HEK293 (cell line): Measurements from ENCODE around the gene UNC5B.

Experiments used
- CTCF ChIA-PET: fragments of 350-600 bp; formaldehyde crosslinking; extraction: SDS; loops from one replicate; lab custom pipeline; 2021; ENCODE audit warnings: antibody characterized with exemption; lab: Yijun Ruan, JAX
- POLR2A ChIA-PET: fragments of 300-600 bp; formaldehyde crosslinking; extraction: SDS; loops from one replicate; lab custom pipeline; 2020; ENCODE audit warnings: antibody characterized with exemption, inconsistent platforms; lab: Yijun Ruan, JAX
- H3K27ac ChIP-seq: fragments of 200-500 bp; sonication (Bioruptor generic); 2 replicates; pipeline ENCODE4 v1.5.1; 2014; ENCODE audit warnings: low read depth, low read length, control low read depth, inconsistent platforms; ENCODE audit errors: extremely low read depth
- H3K36me3 ChIP-seq, 2 experiments: fragments of 200-500 bp in 1 of 2; sonication (Bioruptor generic) in 1 of 2; 1 replicate in 1 of 2; 2 replicates in 1 of 2; pipeline ENCODE4 v1.5.1; 2014 to 2017; ENCODE audit warnings: inconsistent platforms in 2 of 2, low read length in 2 of 2; ENCODE audit not compliant: control insufficient read depth in 2 of 2, insufficient read depth in 1 of 2
- H3K4me1 ChIP-seq: fragments of 200-500 bp; sonication (Bioruptor generic); 2 replicates; pipeline ENCODE4 v1.5.1; 2014; ENCODE audit warnings: mild to moderate bottlenecking, low read length, inconsistent platforms; ENCODE audit not compliant: control insufficient read depth, insufficient read depth
- H3K4me3 ChIP-seq: 2 replicates; pipeline ENCODE4 v1.5.1; 2011; ENCODE audit warnings: low read depth, mild to moderate bottlenecking, control low read depth, low read length, moderate library complexity
- H3K9me3 ChIP-seq: fragments of 200-500 bp; sonication (Bioruptor generic); 2 replicates; pipeline ENCODE4 v1.5.1; 2014; ENCODE audit warnings: low read depth, low read length, inconsistent platforms; ENCODE audit not compliant: control insufficient read depth, insufficient read depth
- GLI2 ChIP-seq: fragments of 450-650 bp; formaldehyde crosslinking; IDR thresholded peaks from 2 replicates; pipeline ENCODE4; 2017; ENCODE audit warnings: missing biosample characterization, missing genetic modification characterization, low read depth, borderline replicate concordance
- GLIS1 ChIP-seq: fragments of 450-650 bp; formaldehyde crosslinking; IDR thresholded peaks from 2 replicates; pipeline ENCODE4 v1.5.1; 2016; ENCODE audit warnings: missing biosample characterization, missing genetic modification characterization
- KLF16 ChIP-seq: fragments of 450-650 bp; formaldehyde crosslinking; IDR thresholded peaks from 2 replicates; pipeline ENCODE4 v1.5.1; 2017; ENCODE audit warnings: missing biosample characterization, missing genetic modification characterization
- OSR2 ChIP-seq: fragments of 450-650 bp; formaldehyde crosslinking; IDR thresholded peaks from 2 replicates; pipeline ENCODE4 v1.5.1; 2016; ENCODE audit warnings: missing biosample characterization, missing genetic modification characterization
- PRDM1 ChIP-seq: fragments of 450-650 bp; formaldehyde crosslinking; IDR thresholded peaks from 2 replicates; pipeline ENCODE4; 2016; ENCODE audit warnings: missing biosample characterization, missing genetic modification characterization
- WT1 ChIP-seq: fragments of 450-650 bp; formaldehyde crosslinking; IDR thresholded peaks from 2 replicates; pipeline ENCODE4 v1.5.1; 2016; ENCODE audit warnings: missing biosample characterization, missing genetic modification characterization
- ZFP37 ChIP-seq: fragments of 450-650 bp; formaldehyde crosslinking; IDR thresholded peaks from 2 replicates; pipeline ENCODE4 v1.5.1; 2016; ENCODE audit warnings: missing biosample characterization, missing genetic modification characterization
- ZNF10 ChIP-seq: fragments of 450-650 bp; formaldehyde crosslinking; IDR thresholded peaks from 2 replicates; pipeline ENCODE4 v1.5.1; 2017; ENCODE audit warnings: missing biosample characterization, missing genetic modification characterization
- ZNF112 ChIP-seq: fragments of 450-650 bp; formaldehyde crosslinking; IDR thresholded peaks from 2 replicates; pipeline ENCODE4 v1.5.0; 2017; ENCODE audit warnings: missing biosample characterization, missing genetic modification characterization
- ZNF211 ChIP-seq: fragments of 450-650 bp; formaldehyde crosslinking; IDR thresholded peaks from 2 replicates; pipeline ENCODE4 v1.5.1; 2016; ENCODE audit warnings: low read depth, missing biosample characterization, missing genetic modification characterization
- ZNF239 ChIP-seq: fragments of 450-650 bp; formaldehyde crosslinking; IDR thresholded peaks from 2 replicates; pipeline ENCODE4 v1.5.1; 2016; ENCODE audit warnings: missing biosample characterization, missing genetic modification characterization
- ZNF335 ChIP-seq: fragments of 450-650 bp; formaldehyde crosslinking; conservative IDR thresholded peaks from 2 replicates; pipeline ENCODE4 v1.5.1; 2016; ENCODE audit warnings: missing biosample characterization, missing genetic modification characterization
- ZNF341 ChIP-seq: fragments of 450-650 bp; formaldehyde crosslinking; IDR thresholded peaks from 2 replicates; pipeline ENCODE4; 2016; ENCODE audit warnings: low read depth, missing biosample characterization, missing genetic modification characterization
- ZNF404 ChIP-seq: fragments of 450-650 bp; formaldehyde crosslinking; IDR thresholded peaks from 2 replicates; pipeline ENCODE4 v1.5.1; 2017; ENCODE audit warnings: missing biosample characterization, missing genetic modification characterization
- ZNF48 ChIP-seq: fragments of 450-650 bp; formaldehyde crosslinking; IDR thresholded peaks from 2 replicates; pipeline ENCODE4 v1.5.1; 2016; ENCODE audit warnings: missing biosample characterization, missing genetic modification characterization
- ZNF548 ChIP-seq: fragments of 450-650 bp; formaldehyde crosslinking; IDR thresholded peaks from 2 replicates; pipeline ENCODE4 v1.5.1; 2016; ENCODE audit warnings: missing biosample characterization, missing genetic modification characterization
- ZNF621 ChIP-seq: fragments of 450-650 bp; formaldehyde crosslinking; IDR thresholded peaks from 2 replicates; pipeline ENCODE4 v1.5.1; 2017; ENCODE audit warnings: missing biosample characterization, missing genetic modification characterization
- ZNF624 ChIP-seq: fragments of 450-650 bp; formaldehyde crosslinking; IDR thresholded peaks from 2 replicates; pipeline ENCODE4 v1.5.1; 2017; ENCODE audit warnings: missing biosample characterization, missing genetic modification characterization
- ZNF626 ChIP-seq: fragments of 450-650 bp; sonication (Bioruptor Pico); formaldehyde crosslinking; IDR thresholded peaks from 2 replicates; pipeline ENCODE4 v1.5.1; 2018; ENCODE audit warnings: missing biosample characterization, missing genetic modification characterization, inconsistent platforms
- ZNF664 ChIP-seq: fragments of 450-650 bp; formaldehyde crosslinking; IDR thresholded peaks from 2 replicates; pipeline ENCODE4 v1.5.1; 2016; ENCODE audit warnings: missing biosample characterization, missing genetic modification characterization
- ZNF785 ChIP-seq: fragments of 450-650 bp; formaldehyde crosslinking; IDR thresholded peaks from 2 replicates; pipeline ENCODE4 v1.5.1; 2016; ENCODE audit warnings: missing biosample characterization, missing genetic modification characterization
- ZNF791 ChIP-seq: fragments of 450-650 bp; formaldehyde crosslinking; IDR thresholded peaks from 2 replicates; pipeline ENCODE4 v1.5.1; 2016; ENCODE audit warnings: missing biosample characterization, missing genetic modification characterization
- TF ChIP-seq, protein P1 (sequence below): fragments of 450-650 bp; formaldehyde crosslinking; IDR thresholded peaks from 2 replicates; pipeline ENCODE4 v1.5.1; 2016; ENCODE audit warnings: missing biosample characterization, missing genetic modification characterization
- TF ChIP-seq, protein P2 (sequence below): fragments of 450-650 bp; formaldehyde crosslinking; IDR thresholded peaks from 2 replicates; pipeline ENCODE4 v1.5.1; 2016; ENCODE audit warnings: missing biosample characterization, missing genetic modification characterization
- TF ChIP-seq, protein P3 (sequence below): fragments of 450-650 bp; formaldehyde crosslinking; optimal IDR thresholded peaks from 2 replicates; pipeline ENCODE3; 2016; ENCODE audit warnings: missing biosample characterization, mild to moderate bottlenecking, missing genetic modification characterization
- TF ChIP-seq, protein P4 (sequence below): fragments of 450-650 bp; formaldehyde crosslinking; IDR thresholded peaks from 2 replicates; pipeline ENCODE4 v1.5.1; 2016; ENCODE audit warnings: missing biosample characterization, missing genetic modification characterization

UNC5B gene

DNA sequence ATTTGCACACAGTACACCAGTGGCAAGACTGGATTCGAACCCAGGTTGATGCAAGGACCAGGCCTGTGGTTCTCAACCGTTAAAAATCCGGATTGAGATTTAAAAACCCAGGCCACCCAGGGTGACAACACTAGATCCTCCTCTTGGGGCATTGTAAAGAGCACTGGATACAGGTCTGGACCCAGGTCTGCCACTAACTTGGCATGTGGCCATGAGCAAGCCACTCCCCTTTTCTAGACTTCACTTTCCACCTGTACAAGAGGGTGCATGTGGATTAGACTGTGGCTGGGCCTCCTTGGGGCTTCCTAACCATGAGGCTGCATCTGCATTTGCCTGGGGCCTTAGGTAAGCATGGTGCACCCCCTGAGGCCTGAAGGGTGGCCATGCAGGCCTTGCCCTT, 85.0 kb downstream of the UNC5B start:
- Histone ChIP-seq H3K27ac (no peak overlapping the region), H3K9me3 (no peaks in the 10 kb centered on the region), H3K36me3 (peaks cover 0 to 97% of the 10 kb centered on the region in 2 experiments; a peak in 1 of 3 replicates), H3K4me3 (no peak overlapping the region), H3K4me1 (no peaks in the 10 kb centered on the region)
- CTCF ChIA-PET = no interaction called here
- TF ChIP-seq, protein P1, sequence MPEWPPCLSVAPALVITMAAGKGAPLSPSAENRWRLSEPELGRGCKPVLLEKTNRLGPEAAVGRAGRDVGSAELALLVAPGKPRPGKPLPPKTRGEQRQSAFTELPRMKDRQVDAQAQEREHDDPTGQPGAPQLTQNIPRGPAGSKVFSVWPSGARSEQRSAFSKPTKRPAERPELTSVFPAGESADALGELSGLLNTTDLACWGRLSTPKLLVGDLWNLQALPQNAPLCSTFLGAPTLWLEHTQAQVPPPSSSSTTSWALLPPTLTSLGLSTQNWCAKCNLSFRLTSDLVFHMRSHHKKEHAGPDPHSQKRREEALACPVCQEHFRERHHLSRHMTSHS (tag by site-specific recombination) = no peak
- TF ChIP-seq OSR2 (no peak), ZNF791 (tag by site-specific recombination) (no peak), ZNF626 (no peak), ZNF335 (tag by site-specific recombination) (no peak), ZNF341 (tag by site-specific recombination) (no peak), ZNF112 (tag by site-specific recombination) (no peak), ZNF548 (tag by site-specific recombination) (no peak), ZNF48 (tag by site-specific recombination) (no peak), ZNF404 (tag by site-specific recombination) (no peak), GLI2 (tag by site-specific recombination) (no peak), ZNF621 (no peak), ZFP37 (no peak), ZNF211 (no peak), GLIS1 (no peak), ZNF10 (tag by site-specific recombination) (no peak), ZNF664 (no peak), ZNF785 (tag by site-specific recombination) (no peak)
- TF ChIP-seq, protein P2, sequence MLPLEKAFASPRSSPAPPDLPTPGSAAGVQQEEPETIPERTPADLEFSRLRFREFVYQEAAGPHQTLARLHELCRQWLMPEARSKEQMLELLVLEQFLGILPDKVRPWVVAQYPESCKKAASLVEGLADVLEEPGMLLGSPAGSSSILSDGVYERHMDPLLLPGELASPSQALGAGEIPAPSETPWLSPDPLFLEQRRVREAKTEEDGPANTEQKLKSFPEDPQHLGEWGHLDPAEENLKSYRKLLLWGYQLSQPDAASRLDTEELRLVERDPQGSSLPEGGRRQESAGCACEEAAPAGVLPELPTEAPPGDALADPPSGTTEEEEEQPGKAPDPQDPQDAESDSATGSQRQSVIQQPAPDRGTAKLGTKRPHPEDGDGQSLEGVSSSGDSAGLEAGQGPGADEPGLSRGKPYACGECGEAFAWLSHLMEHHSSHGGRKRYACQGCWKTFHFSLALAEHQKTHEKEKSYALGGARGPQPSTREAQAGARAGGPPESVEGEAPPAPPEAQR = no peak
- POLR2A ChIA-PET = no interaction called here

DNA sequence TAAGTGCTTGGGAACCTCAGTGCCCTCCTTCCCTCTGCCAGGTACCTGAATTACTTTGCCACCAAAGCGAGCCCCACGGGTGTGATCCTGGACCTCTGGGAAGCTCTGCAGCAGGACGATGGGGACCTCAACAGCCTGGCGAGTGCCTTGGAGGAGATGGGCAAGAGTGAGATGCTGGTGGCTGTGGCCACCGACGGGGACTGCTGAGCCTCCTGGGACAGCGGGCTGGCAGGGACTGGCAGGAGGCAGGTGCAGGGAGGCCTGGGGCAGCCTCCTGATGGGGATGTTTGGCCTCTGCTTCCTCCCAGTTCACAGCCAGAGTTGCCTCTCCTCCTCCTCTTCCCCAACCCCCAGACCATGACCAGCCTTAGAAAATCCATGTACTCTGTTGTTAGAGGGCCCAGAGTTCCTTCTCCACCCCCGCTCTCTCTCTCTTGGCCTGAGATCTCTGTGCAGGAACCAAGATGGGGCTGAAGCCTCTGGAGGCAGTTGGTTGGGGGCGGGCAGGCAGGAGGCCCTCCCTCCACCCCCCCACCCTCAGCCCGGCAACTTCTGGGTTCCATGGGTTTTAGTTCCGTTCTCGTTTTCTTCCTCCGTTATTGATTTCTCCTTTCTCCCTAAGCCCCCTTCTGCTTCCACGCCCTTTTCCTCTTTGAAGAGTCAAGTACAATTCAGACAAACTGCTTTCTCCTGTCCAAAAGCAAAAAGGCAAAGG, 86.9 kb downstream of the UNC5B start:
- H3K36me3 ChIP-seq = peaks cover 0 to 78% of the 10 kb centered on the region in 2 experiments; a peak in 1 of 3 replicates
- no peak overlapping the region for H3K4me3 ChIP-seq
- TF ChIP-seq ZNF239 (no peak), WT1 (no peak), PRDM1 (tag by site-specific recombination) (no peak), ZNF548 (tag by site-specific recombination) (no peak), ZNF624 (tag by site-specific recombination) (no peak), KLF16 (no peak)
- TF ChIP-seq, protein P3, sequence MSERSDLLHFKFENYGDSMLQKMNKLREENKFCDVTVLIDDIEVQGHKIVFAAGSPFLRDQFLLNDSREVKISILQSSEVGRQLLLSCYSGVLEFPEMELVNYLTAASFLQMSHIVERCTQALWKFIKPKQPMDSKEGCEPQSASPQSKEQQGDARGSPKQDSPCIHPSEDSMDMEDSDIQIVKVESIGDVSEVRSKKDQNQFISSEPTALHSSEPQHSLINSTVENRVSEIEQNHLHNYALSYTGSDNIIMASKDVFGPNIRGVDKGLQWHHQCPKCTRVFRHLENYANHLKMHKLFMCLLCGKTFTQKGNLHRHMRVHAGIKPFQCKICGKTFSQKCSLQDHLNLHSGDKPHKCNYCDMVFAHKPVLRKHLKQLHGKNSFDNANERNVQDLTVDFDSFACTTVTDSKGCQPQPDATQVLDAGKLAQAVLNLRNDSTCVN (tag by site-specific recombination) = no peak
- TF ChIP-seq, protein P4, sequence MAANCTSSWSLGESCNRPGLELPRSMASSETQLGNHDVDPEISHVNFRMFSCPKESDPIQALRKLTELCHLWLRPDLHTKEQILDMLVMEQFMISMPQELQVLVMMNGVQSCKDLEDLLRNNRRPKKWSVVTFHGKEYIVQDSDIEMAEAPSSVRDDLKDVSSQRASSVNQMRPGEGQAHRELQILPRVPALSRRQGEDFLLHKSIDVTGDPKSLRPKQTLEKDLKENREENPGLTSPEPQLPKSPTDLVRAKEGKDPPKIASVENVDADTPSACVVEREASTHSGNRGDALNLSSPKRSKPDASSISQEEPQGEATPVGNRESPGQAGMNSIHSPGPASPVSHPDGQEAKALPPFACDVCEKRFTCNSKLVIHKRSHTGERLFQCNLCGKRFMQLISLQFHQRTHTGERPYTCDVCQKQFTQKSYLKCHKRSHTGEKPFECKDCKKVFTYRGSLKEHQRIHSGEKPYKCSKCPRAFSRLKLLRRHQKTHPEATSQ (tag by site-specific recombination) = no peak
- CTCF ChIA-PET = interaction anchor here (0.6 to 1.2 kb wide), 3 partner anchors 18 to 407 kb away, joined by 3 to 4 read pairs (median 3); no protein-coding TSS in a partner anchor
- no peaks in the 10 kb centered on the region for H3K4me1 ChIP-seq
- no peaks in the 10 kb centered on the region for H3K9me3 ChIP-seq
- POLR2A ChIA-PET = no interaction called here
- no peak overlapping the region for H3K27ac ChIP-seq
